GM04504 (cell line): ENCODE data around the gene NFIA.
A peak's percentile ranks its signal among the peaks of the same experiment; 100 is the strongest.

ENCODE experiments used
- DNase-seq: peaks from one replicate; pipeline ENCODE4 v3.0.0-alpha.2; 2012; ENCODE audit warnings: low read depth

The NFIA gene

GRCh38 chr1:61082311-61083012 is at the start of gene NFIA:
TSS of gene NFIA (plus strand) at chr1:61082561.
- no peak for DNase-seq

GRCh38 chr1:61035880-61036279 is 46.5 kb upstream of the NFIA start:
- no peak for DNase-seq

- no peak for DNase-seq
These were observed 39.8 kb upstream of the NFIA start for GRCh38 chr1:61042466-61043009.

- peak; percentile 25 for DNase-seq
These were observed 39.1 kb upstream of the NFIA start for GRCh38 chr1:61043010-61043820.

GRCh38 chr1:61046434-61046833 is 35.9 kb upstream of the NFIA start:
- DNase-seq: no peak

GRCh38 chr1:61047061-61047460 is 35.3 kb upstream of the NFIA start:
- DNase-seq: no peak

- peak; percentile 56 for DNase-seq
These were observed 32.4 kb upstream of the NFIA start for GRCh38 chr1:61049850-61050540.

- DNase-seq: no peak
These were observed 31.6 kb upstream of the NFIA start for GRCh38 chr1:61050541-61051442.

- DNase-seq: no peak
These were observed 31.0 kb upstream of the NFIA start for GRCh38 chr1:61051443-61051718.

GRCh38 chr1:61051719-61052394 is 30.5 kb upstream of the NFIA start:
- no peak for DNase-seq

GRCh38 chr1:61052395-61053225 is 29.8 kb upstream of the NFIA start:
- no peak for DNase-seq

- no peak for DNase-seq
These were observed 29.1 kb upstream of the NFIA start for GRCh38 chr1:61053226-61053711.

GRCh38 chr1:61053712-61054600 is 28.4 kb upstream of the NFIA start:
- no peak for DNase-seq

- DNase-seq: no peak
These were observed 27.8 kb upstream of the NFIA start for GRCh38 chr1:61054601-61054993.

- no peak for DNase-seq
These were observed 27.2 kb upstream of the NFIA start for GRCh38 chr1:61055110-61055614.

GRCh38 chr1:61056196-61056572 is 26.2 kb upstream of the NFIA start:
- no peak for DNase-seq

- no peak for DNase-seq
These were observed 25.6 kb upstream of the NFIA start for GRCh38 chr1:61056573-61057439.
